ENCODE measurements around the gene ADGRL3. TPM values are rescaled to one million over a fixed set of nuclear protein-coding genes. Genes with fewer than 3 reads are reported as not detected.

The ADGRL3 gene
- total RNA-seq, 1 donor from 2014 or later: 18.7 TPM

DNA sequence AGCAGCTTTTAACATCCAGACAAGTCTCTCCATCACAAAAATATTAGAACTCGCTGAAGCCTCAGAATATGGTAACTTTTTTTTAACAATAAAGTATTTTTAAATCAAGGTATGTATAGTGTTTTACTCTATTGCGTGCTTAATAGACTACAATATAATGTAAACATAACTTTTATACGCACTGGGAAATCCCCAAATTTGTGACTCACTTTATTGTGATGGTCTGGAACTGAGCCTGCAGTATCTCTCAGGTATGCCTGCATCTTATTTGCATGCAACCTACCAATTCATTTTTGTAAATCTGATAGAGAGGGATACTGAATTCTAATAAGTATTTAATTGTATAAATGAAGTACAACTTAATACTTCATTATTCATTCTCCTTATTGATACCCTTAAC lies 823.5 kb downstream of the ADGRL3 start:
- H3K4me3 Mint-ChIP-seq (ENCODE audit: unreplicated experiment): no peak overlapping the region
- no peaks in the 10 kb centered on the region for H3K36me3 Mint-ChIP-seq (ENCODE audit: unreplicated experiment)
- DNase-seq (ENCODE audit: extremely low spot score, unreplicated experiment): no peak
- no peaks in the 10 kb centered on the region for H3K27me3 Mint-ChIP-seq (ENCODE audit: unreplicated experiment)
- no peaks in the 10 kb centered on the region for H3K9me3 Mint-ChIP-seq (ENCODE audit: unreplicated experiment)
- H3K4me1 Mint-ChIP-seq (ENCODE audit: unreplicated experiment): peaks cover 9% of the 10 kb centered on the region
- TF ChIP-seq, protein P1, sequence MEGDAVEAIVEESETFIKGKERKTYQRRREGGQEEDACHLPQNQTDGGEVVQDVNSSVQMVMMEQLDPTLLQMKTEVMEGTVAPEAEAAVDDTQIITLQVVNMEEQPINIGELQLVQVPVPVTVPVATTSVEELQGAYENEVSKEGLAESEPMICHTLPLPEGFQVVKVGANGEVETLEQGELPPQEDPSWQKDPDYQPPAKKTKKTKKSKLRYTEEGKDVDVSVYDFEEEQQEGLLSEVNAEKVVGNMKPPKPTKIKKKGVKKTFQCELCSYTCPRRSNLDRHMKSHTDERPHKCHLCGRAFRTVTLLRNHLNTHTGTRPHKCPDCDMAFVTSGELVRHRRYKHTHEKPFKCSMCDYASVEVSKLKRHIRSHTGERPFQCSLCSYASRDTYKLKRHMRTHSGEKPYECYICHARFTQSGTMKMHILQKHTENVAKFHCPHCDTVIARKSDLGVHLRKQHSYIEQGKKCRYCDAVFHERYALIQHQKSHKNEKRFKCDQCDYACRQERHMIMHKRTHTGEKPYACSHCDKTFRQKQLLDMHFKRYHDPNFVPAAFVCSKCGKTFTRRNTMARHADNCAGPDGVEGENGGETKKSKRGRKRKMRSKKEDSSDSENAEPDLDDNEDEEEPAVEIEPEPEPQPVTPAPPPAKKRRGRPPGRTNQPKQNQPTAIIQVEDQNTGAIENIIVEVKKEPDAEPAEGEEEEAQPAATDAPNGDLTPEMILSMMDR (IDR thresholded peaks at IDR 0.05): no peak
- no peak overlapping the region for H3K27ac Mint-ChIP-seq (ENCODE audit: unreplicated experiment)

DNA sequence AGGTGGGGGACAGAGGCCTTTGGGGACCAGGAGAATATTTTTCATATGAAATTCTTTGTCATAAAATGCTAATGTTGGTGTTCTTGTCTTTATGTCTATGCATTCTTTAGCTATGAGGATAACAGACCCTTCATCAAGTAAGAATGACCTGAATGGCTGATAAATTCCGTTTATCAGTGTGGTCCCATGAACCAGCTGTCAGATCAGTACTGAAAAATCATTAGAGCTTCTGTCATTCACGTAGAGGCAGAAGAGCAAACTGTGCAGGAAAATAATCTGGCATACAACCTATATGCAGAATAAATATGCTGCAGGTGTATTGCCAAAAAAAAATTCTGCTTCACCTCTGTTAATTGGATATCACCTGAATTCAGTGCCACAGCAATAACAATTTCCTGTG lies 828.6 kb downstream of the ADGRL3 start:
- H3K27me3 Mint-ChIP-seq (ENCODE audit: unreplicated experiment): no peaks in the 10 kb centered on the region
- TF ChIP-seq, protein P1 (IDR thresholded peaks at IDR 0.05): no peak
- no peak overlapping the region for H3K27ac Mint-ChIP-seq (ENCODE audit: unreplicated experiment)
- DNase-seq (ENCODE audit: extremely low spot score, unreplicated experiment): no peak
- no peaks in the 10 kb centered on the region for H3K9me3 Mint-ChIP-seq (ENCODE audit: unreplicated experiment)
- no peak overlapping the region for H3K4me3 Mint-ChIP-seq (ENCODE audit: unreplicated experiment)
- no peaks in the 10 kb centered on the region for H3K36me3 Mint-ChIP-seq (ENCODE audit: unreplicated experiment)
- peaks cover 9% of the 10 kb centered on the region for H3K4me1 Mint-ChIP-seq (ENCODE audit: unreplicated experiment)

DNA sequence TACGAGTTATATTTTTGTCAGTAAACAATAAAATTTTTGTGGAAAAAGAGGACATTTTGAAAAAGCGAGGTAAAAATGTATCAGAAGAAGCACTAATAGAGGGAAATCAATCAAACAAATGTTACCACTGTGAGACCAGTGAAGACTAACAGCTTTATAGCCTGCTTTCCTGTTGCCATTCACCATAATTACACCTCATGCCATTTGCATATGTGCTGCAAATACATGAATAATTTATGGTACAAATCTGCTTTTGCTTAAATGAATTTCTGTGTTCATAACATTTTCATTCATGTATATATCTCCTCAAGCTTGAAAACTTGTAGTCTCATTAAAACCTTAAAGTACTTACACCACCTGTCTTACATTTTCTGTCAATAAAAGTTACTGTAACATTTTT lies 830.8 kb downstream of the ADGRL3 start:
- no peaks in the 10 kb centered on the region for H3K36me3 Mint-ChIP-seq (ENCODE audit: unreplicated experiment)
- no peak for DNase-seq (ENCODE audit: extremely low spot score, unreplicated experiment)
- H3K27me3 Mint-ChIP-seq (ENCODE audit: unreplicated experiment): no peaks in the 10 kb centered on the region
- H3K27ac Mint-ChIP-seq (ENCODE audit: unreplicated experiment): no peak overlapping the region
- no peak overlapping the region for H3K4me3 Mint-ChIP-seq (ENCODE audit: unreplicated experiment)
- H3K9me3 Mint-ChIP-seq (ENCODE audit: unreplicated experiment): no peaks in the 10 kb centered on the region
- peaks cover 9% of the 10 kb centered on the region for H3K4me1 Mint-ChIP-seq (ENCODE audit: unreplicated experiment)
- TF ChIP-seq, protein P1 (IDR thresholded peaks at IDR 0.05): no peak

DNA sequence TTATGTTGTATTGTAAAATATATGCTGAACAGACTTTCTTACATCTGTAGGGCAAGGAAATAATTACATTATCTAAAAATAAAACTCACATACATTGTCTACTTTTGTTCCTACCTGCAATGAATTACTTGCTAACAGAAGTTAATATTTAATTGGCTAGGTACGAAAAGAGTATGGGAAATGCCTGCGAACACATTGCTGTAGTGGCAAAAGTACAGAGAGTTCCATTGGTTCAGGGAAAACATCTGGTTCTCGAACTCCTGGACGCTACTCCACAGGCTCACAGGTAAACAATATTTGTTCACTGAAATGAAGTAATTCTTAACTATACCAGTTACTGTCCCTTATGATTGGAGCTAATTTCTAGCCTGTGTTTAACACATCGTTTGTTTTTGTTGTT lies 837.4 kb downstream of the ADGRL3 start:
- Mint-ChIP-seq H3K4me3 (ENCODE audit: unreplicated experiment) (no peak overlapping the region), H3K36me3 (ENCODE audit: unreplicated experiment) (no peaks in the 10 kb centered on the region), H3K9me3 (ENCODE audit: unreplicated experiment) (no peaks in the 10 kb centered on the region), H3K27me3 (ENCODE audit: unreplicated experiment) (no peaks in the 10 kb centered on the region), H3K4me1 (ENCODE audit: unreplicated experiment) (no peaks in the 10 kb centered on the region), H3K27ac (ENCODE audit: unreplicated experiment) (no peak overlapping the region)
- no peak for DNase-seq (ENCODE audit: extremely low spot score, unreplicated experiment)
- TF ChIP-seq, protein P1 (IDR thresholded peaks at IDR 0.05): no peak

DNA sequence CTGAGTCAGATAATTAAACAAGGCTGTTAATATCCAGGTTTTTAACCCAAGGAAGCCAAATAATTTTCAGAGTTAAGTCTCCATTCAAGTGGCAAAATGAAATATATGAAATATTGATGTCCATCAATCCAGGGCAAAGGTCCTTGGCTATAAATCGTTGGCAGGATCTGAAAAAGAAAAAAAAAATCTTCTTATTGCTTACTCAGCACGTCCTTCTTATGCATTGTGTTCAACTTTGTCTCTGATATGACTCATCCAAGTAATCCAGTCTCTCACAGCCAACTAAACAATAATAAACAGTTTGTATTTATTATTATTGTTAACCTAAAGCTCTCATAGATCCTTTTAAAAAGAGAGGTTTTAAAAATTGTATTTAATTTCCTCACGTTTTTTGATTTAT lies 851.2 kb downstream of the ADGRL3 start:
- DNase-seq (ENCODE audit: extremely low spot score, unreplicated experiment): no peak
- H3K27me3 Mint-ChIP-seq (ENCODE audit: unreplicated experiment): no peaks in the 10 kb centered on the region
- no peaks in the 10 kb centered on the region for H3K36me3 Mint-ChIP-seq (ENCODE audit: unreplicated experiment)
- no peaks in the 10 kb centered on the region for H3K9me3 Mint-ChIP-seq (ENCODE audit: unreplicated experiment)
- TF ChIP-seq, protein P1 (IDR thresholded peaks at IDR 0.05): no peak
- H3K4me3 Mint-ChIP-seq (ENCODE audit: unreplicated experiment): no peak overlapping the region
- H3K4me1 Mint-ChIP-seq (ENCODE audit: unreplicated experiment): peaks cover 6% of the 10 kb centered on the region
- H3K27ac Mint-ChIP-seq (ENCODE audit: unreplicated experiment): no peak overlapping the region

All from osteocyte (in vitro differentiated cells).